ENCODE measurements around the gene LCN15.
A peak's percentile ranks its signal among the peaks of the same experiment; 100 is the strongest.

LCN15 gene

DNA sequence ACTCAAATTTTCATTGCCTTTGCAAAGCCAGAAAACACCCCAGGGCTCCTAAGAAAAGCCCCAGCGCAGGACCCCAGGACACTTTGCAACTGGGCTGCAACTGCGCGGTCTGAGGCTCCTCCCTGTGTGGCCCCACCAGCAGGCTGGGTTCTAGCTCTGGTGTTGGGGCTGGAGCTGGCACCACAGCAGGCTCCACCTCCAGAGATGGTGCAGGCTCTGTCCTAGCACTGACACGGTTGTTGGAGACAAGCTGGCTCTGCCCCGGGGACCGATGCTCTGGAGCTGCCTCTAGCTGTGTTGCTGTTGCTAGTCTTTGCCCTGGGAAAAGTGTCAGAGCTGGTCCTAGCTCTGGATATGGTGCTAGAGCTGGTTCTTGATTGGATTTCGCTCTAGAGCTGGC is 35.2 kb downstream of the LCN15 start:
- H3K4me3 Mint-ChIP-seq: peak overlapping the region; percentile 41 to 95
- H3K27ac Mint-ChIP-seq: no peak overlapping the region
- H3K27me3 Mint-ChIP-seq: no peaks in the 10 kb centered on the region
- ATAC-seq (replicated peaks): no peak
- peaks cover 14% of the 10 kb centered on the region in 2 donors for H3K4me1 Mint-ChIP-seq (ENCODE audit: low read depth in 2 of 2)
- DNase-seq: no peak
- H3K9me3 Mint-ChIP-seq: no peaks in the 10 kb centered on the region
- H3K36me3 Mint-ChIP-seq (ENCODE audit: insufficient read depth): peaks cover 59% of the 10 kb centered on the region

DNA sequence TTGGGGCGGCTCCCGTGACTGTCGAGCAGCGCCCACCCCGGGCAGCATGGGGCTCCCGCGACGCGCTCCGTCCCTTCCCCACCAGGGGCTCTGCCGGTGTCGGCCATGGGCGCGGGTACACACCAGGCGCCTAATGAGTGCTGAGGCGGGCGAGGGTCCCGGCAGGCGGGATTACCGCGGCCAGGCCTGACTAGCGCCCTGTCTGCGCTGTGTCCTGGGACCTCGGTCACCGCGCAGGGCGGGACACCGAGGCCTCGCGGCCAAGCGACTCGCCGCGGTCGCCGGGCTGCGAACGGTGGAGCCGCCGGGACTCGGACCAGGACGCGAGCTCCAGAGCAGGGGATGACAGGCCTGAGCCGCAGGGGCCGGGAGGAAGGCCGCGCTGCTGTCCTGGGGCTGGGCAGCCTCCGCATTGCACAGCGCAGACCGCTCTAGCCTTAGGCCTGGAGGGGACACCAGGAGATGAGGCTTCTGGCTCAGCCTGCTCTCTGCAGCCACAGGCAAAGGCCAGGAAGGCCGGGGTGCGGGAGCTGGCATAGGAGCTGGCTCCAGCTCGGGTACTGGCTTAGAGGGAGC is 35.7 kb downstream of the LCN15 start:
- H3K4me3 Mint-ChIP-seq: peak overlapping the region; percentile 41 to 95
- DNase-seq: no peak
- H3K36me3 Mint-ChIP-seq (ENCODE audit: insufficient read depth): peaks cover 65% of the 10 kb centered on the region
- H3K9me3 Mint-ChIP-seq: no peaks in the 10 kb centered on the region
- peak overlapping the region; percentile 97 to 98 for H3K27ac Mint-ChIP-seq
- ATAC-seq (replicated peaks): no peak
- peaks cover 14 to 18% of the 10 kb centered on the region in 2 donors for H3K4me1 Mint-ChIP-seq (ENCODE audit: low read depth in 2 of 2)
- H3K27me3 Mint-ChIP-seq: no peaks in the 10 kb centered on the region

DNA sequence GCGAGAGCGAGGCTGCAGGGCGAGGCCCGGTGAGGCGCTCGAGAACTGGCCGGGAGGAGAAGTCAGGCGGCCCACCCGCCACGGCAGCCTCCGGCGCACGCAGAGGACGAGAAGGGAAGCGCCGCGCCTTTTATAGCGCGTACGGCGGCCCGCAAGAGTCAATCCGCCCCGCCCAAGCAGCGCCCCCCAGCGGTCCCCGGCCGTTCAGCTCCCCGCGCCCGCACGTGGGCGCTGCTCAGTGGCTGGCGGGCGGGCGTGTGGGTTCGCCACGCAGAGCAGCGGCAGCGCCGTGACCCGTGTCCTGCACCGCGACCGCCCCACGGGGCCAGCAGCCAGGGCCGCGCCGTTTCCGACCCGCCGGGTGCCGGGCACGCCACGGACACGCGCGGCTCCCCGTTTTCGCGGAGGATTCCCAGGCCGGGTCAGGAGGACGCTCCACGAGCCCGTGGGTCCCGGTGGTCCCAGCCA is 36.2 kb downstream of the LCN15 start:
- ATAC-seq (replicated peaks) (peak; percentile 76), DNase-seq (peak; percentile 92 to 94 (median 93))
- H3K9me3 Mint-ChIP-seq: no peaks in the 10 kb centered on the region
- H3K36me3 Mint-ChIP-seq (ENCODE audit: insufficient read depth): peaks cover 70% of the 10 kb centered on the region
- peak overlapping the region; percentile 95 to 97 for H3K4me3 Mint-ChIP-seq
- peak overlapping the region; percentile 97 to 98 for H3K27ac Mint-ChIP-seq
- H3K27me3 Mint-ChIP-seq: no peaks in the 10 kb centered on the region
- H3K4me1 Mint-ChIP-seq (ENCODE audit: low read depth in 2 of 2): peaks cover 14 to 23% of the 10 kb centered on the region in 2 donors

DNA sequence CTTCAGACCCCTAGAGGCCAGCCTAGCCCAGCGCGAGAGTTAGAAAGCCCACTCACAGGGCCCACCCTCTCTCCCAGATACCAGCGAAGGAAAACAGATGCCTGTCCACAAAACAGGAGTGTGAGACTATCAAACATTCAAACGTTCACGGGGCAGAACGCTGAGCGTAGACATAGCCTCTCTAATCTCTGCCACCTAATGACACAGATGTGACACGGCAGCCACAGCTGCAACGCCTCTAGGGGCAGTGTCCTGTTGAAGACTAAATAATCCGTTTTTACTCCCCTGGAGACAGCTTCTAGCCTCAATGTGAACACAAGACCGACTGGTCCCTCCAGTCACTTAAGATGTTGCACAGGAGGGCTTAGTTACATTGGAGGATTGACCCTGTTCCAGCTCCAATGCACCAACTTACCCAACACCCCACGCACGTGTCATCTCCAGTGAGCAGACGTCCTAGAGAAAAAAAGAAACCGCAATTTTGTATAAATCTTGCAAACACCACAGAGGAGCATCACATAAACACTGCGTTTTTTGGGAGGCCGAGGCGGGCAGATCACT is 37.6 kb downstream of the LCN15 start:
- peaks cover 77% of the 10 kb centered on the region for H3K36me3 Mint-ChIP-seq (ENCODE audit: insufficient read depth)
- peak; percentile 55 for ATAC-seq (replicated peaks)
- H3K4me1 Mint-ChIP-seq (ENCODE audit: low read depth in 2 of 2): peaks cover 14 to 23% of the 10 kb centered on the region in 2 donors
- no peaks in the 10 kb centered on the region for H3K27me3 Mint-ChIP-seq
- DNase-seq: peak; percentile 38 to 56 (median 40)
- peak overlapping the region; percentile 97 to 98 for H3K27ac Mint-ChIP-seq
- H3K9me3 Mint-ChIP-seq: no peaks in the 10 kb centered on the region
- H3K4me3 Mint-ChIP-seq: peak overlapping the region; percentile 95 to 97

DNA sequence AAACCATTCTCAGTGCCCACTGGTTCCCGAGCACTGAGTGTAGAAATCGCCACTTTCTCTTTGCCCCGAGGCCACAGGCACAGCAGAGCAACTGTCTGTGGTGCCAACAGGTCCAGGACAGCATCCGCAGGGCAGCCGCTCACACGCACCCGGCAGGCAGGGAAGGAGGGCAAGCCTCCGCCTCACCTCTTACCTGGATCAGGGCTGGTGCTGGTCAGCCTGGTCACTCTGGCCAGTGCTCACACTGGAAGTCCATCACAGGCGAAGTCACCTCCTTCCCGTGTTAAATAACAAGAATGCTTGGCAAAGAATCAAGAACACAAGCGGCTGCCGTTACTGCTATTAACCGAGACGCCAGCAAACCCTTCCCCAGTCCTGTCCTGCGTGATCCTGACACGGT is 38.2 kb downstream of the LCN15 start:
- H3K4me1 Mint-ChIP-seq (ENCODE audit: low read depth in 2 of 2): peaks cover 14 to 24% of the 10 kb centered on the region in 2 donors
- no peak for ATAC-seq (replicated peaks)
- H3K9me3 Mint-ChIP-seq: no peaks in the 10 kb centered on the region

DNA sequence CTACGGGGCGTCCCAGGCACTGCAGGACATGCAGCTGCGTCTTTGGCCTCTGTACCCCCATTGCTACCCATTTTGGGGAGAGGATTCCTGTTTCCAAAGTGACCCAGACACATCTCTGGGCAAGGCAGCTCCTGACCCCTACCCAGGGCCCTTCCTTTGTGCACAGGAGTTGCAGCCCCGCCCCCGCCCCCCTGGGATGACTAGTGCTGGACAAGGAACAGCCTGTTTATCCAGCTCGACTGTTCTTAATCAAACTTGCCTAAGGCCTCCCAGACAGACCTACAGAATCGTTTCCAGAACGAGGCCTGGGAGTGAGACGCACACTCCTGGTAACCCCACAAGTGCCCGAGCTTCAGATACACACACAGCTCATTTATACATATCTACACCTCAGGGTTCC is 38.7 kb downstream of the LCN15 start:
- Mint-ChIP-seq H3K4me1 (ENCODE audit: low read depth in 2 of 2) (peaks cover 14 to 25% of the 10 kb centered on the region in 2 donors), H3K27ac (peak overlapping the region in 1 of 2 donors; percentile 97), H3K36me3 (ENCODE audit: insufficient read depth) (peaks cover 81% of the 10 kb centered on the region), H3K27me3 (no peaks in the 10 kb centered on the region), H3K4me3 (peak overlapping the region in 1 of 2 donors; percentile 27), H3K9me3 (no peaks in the 10 kb centered on the region)
- DNase-seq: no peak
- no peak for ATAC-seq (replicated peaks)

More for the DNA sequence above, 38.2 kb downstream of the LCN15 start:
- Mint-ChIP-seq H3K4me3 (peak overlapping the region; percentile 95 to 97), H3K36me3 (ENCODE audit: insufficient read depth) (peaks cover 81% of the 10 kb centered on the region), H3K27me3 (no peaks in the 10 kb centered on the region), H3K27ac (peak overlapping the region; percentile 97 to 98)
- DNase-seq: no peak

DNA sequence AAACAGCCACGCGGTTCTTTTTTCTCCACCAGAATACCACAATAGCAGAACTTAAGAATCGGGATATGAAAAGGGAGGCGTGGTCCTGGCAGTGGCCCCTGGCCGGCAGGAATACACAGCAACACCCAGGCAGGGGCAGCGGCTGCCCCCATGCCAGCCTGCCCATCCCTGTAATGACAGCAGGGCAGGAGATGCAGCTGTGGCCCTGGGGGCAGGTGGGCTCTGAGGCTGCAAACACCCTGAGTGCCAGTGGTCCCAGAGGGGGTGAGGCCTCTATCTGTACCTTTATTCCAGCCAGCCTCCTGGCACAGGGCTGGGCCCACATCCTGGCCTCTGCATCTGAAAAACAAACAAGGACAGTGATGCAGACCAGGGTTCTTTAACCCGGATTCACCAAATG is 39.5 kb downstream of the LCN15 start:
- peak overlapping the region in 1 of 2 donors; percentile 12 for H3K4me3 Mint-ChIP-seq
- ATAC-seq (replicated peaks): no peak
- H3K36me3 Mint-ChIP-seq (ENCODE audit: insufficient read depth): peaks cover 78% of the 10 kb centered on the region
- no peaks in the 10 kb centered on the region for H3K27me3 Mint-ChIP-seq
- DNase-seq: no peak
- peak overlapping the region; percentile 25 to 75 for H3K27ac Mint-ChIP-seq
- H3K9me3 Mint-ChIP-seq: no peaks in the 10 kb centered on the region
- H3K4me1 Mint-ChIP-seq (ENCODE audit: low read depth in 2 of 2): peaks cover 14 to 25% of the 10 kb centered on the region in 2 donors

DNA sequence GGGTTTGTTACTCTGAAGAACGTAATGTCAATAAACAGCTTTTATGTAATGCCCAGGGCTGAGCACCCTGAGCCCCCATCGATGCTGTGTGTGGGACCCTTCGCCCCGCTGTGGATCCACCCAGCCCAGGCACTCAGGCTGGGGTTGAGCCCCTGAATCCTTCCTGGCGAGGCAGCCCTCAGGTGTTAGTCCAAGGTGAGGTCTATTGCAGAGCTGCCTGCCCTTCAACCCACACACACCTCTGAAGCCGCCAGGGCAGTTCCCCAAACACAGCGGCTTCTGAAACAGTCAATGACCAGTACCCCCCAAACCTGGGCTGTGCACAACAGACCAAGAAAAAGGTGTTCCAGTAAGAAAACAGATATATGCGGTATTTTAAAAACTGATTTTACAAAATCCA is 40.3 kb downstream of the LCN15 start:
- Mint-ChIP-seq H3K36me3 (ENCODE audit: insufficient read depth) (peaks cover 70% of the 10 kb centered on the region), H3K4me3 (peak overlapping the region in 1 of 2 donors; percentile 12), H3K27ac (peak overlapping the region; percentile 25 to 75), H3K4me1 (ENCODE audit: low read depth in 2 of 2) (peaks cover 18 to 25% of the 10 kb centered on the region in 2 donors), H3K9me3 (no peaks in the 10 kb centered on the region), H3K27me3 (no peaks in the 10 kb centered on the region)
- no peak for DNase-seq
- ATAC-seq (replicated peaks): no peak

DNA sequence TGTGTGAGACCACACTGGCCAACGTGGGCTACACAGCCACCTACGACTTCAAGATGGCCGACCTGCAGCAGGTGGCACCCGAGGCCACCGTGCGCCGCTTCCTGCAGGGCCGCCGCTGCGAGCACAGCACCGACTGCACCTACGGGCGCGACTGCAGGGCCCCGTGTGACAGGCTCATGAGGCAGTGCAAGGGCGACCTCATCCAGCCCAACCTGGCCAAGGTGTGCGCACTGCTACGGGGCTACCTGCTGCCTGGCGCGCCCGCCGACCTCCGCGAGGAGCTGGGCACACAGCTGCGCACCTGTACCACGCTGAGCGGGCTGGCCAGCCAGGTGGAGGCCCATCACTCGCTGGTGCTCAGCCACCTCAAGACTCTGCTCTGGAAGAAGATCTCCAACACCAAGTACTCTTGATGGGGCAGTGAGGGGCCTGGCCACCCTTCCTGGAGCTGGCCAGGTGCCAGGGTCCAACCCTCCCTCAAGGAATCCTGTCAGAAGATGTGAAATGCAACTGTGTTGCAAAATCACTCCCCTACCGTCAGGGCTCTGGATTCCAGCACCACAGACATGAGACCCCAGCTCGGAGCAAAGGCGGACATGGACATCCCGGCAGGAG is 40.8 kb downstream of the LCN15 start:
- H3K9me3 Mint-ChIP-seq: no peaks in the 10 kb centered on the region
- H3K36me3 Mint-ChIP-seq (ENCODE audit: insufficient read depth): peaks cover 65% of the 10 kb centered on the region

DNA sequence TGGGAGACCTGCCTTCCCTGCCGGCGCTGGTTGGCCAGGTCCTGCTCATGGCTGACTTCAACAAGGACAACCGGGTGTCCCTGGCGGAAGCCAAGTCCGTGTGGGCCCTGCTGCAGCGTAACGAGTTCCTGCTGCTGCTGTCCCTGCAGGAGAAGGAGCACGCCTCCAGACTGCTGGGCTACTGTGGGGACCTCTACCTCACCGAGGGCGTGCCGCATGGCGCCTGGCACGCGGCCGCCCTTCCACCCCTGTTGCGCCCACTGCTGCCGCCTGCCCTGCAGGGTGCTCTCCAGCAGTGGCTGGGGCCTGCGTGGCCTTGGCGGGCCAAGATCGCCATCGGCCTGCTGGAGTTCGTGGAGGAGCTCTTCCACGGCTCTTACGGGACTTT is 41.4 kb downstream of the LCN15 start:
- ATAC-seq (replicated peaks): no peak
- no peaks in the 10 kb centered on the region for H3K9me3 Mint-ChIP-seq
- peak overlapping the region in 1 of 2 donors; percentile 26 for H3K27ac Mint-ChIP-seq
- peaks cover 5 to 6% of the 10 kb centered on the region in 2 donors for H3K27me3 Mint-ChIP-seq
- H3K4me3 Mint-ChIP-seq: no peak overlapping the region
- H3K36me3 Mint-ChIP-seq (ENCODE audit: insufficient read depth): peaks cover 60% of the 10 kb centered on the region
- no peak for DNase-seq
- H3K4me1 Mint-ChIP-seq (ENCODE audit: low read depth in 2 of 2): peaks cover 18 to 26% of the 10 kb centered on the region in 2 donors

More for the DNA sequence above, 40.8 kb downstream of the LCN15 start:
- peaks cover 18 to 26% of the 10 kb centered on the region in 2 donors for H3K4me1 Mint-ChIP-seq (ENCODE audit: low read depth in 2 of 2)
- H3K27me3 Mint-ChIP-seq: peaks cover 1 to 2% of the 10 kb centered on the region in 2 donors
- H3K27ac Mint-ChIP-seq: peak overlapping the region in 1 of 2 donors; percentile 26
- no peak for DNase-seq
- H3K4me3 Mint-ChIP-seq: peak overlapping the region in 1 of 2 donors; percentile 6
- no peak for ATAC-seq (replicated peaks)

DNA sequence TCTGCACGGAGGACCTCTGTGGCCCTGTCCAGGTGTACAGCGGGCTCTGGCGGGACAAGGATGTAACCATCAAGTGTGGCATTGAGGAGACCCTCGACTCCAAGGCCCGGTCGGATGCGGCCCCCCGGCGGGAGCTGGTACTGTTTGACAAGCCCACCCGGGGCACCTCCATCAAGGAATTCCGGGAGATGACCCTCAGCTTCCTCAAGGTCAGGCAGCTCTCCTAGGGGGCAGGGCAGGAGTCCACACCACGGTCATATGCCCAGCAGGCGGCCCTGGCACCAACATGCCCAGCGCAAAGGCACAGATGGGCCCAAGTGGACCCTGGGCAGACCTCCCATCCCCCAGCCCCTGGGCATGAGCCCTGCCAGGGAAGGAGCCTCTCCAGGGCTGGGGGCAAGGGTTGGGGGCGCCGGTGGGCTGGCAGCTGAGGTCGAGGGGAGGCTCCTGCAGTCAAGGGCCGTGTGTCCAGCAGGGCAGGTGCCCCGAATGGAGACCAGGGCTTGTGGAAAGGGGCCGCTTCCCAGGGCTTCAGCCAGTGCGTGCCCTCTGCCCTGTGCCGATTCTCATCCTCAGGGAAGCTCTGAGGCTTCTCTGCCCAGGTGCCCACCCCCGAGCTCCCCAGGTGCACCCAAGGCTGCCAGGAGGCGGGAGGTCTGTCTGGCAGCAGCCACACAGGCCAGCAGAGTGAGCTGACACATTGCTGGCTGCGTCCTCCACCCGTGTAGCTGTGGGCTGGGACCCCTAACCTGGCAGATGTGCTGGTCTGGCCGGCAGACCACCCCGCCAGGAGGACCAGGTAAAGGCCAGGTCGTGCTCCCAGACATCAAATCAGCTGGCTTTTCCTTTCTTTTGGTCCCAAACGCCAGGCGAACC is 42.0 kb downstream of the LCN15 start:
- H3K27me3 Mint-ChIP-seq: peaks cover 5 to 12% of the 10 kb centered on the region in 2 donors
- no peak for ATAC-seq (replicated peaks)
- H3K27ac Mint-ChIP-seq: peak overlapping the region in 1 of 2 donors; percentile 26
- no peak overlapping the region for H3K4me3 Mint-ChIP-seq
- peaks cover 54% of the 10 kb centered on the region for H3K36me3 Mint-ChIP-seq (ENCODE audit: insufficient read depth)
- H3K4me1 Mint-ChIP-seq (ENCODE audit: low read depth in 2 of 2): peaks cover 18 to 23% of the 10 kb centered on the region in 2 donors
- no peaks in the 10 kb centered on the region for H3K9me3 Mint-ChIP-seq
- DNase-seq: no peak

DNA sequence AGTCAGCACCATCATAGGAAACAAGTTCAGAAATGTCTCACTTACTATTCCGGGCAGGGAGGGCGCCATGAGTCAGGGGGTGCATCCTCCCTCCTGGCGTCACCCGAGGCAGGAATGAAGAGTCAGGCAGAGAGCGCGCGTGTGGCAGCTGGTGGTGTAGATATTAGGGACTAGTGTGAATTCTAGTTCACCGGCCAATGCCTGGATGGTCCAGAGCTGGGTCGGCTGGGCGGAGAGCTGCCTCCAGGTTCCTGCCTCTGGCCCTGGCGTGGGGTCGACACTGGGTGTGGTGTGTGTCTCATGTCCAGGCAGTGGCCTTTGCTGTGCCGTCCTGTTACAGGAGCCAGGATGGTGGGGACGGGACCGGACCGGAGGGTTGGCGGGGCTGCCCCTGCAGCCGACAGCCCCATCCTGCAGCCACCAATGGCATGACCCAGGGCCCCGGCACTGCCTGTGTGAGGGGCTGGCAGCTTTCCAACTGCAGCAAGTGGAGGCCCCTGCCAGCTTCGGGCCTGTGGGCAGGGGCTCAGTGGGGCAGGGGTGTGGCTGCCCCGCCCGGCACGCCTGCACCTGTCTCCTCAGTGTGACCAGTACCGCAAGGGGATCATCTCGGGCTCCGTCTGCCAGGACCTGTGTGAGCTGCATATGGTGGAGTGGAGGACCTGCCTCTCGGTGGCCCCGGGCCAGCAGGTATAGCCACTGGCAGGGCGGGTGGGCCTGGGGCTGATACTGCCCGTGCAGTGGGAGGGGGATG is 42.8 kb downstream of the LCN15 start:
- Mint-ChIP-seq H3K4me3 (no peak overlapping the region), H3K36me3 (ENCODE audit: insufficient read depth) (peaks cover 46% of the 10 kb centered on the region), H3K9me3 (no peaks in the 10 kb centered on the region), H3K27me3 (peaks cover 5 to 21% of the 10 kb centered on the region in 2 donors), H3K27ac (peak overlapping the region in 1 of 2 donors; percentile 24), H3K4me1 (ENCODE audit: low read depth in 2 of 2) (peaks cover 13 to 18% of the 10 kb centered on the region in 2 donors)
- ATAC-seq (replicated peaks) (no peak), DNase-seq (no peak)

Data from effector memory CD8-positive, alpha-beta T cell (primary cell).